BLaER1 treated with 17β-estradiol and CSF1 and Interleukin-3, amounts not matched to agents 10 nM and 100 nM (cell line): ENCODE data around the gene SERPINB13.
A peak's percentile ranks its signal among the peaks of the same experiment; 100 is the strongest.
"Not testable (repeated sequence)": the region's sequence is repeated elsewhere in the genome, so short reads cannot be mapped to it uniquely, and the experiment has no call there.

Experiments used
- H3K27ac ChIP-seq, 11 experiments: shearing (Covaris generic); formaldehyde crosslinking; 2 replicates each; pipeline ENCODE4 v1.8.1; 2022
- H3K27me3 ChIP-seq, 11 experiments: shearing (Covaris generic); formaldehyde crosslinking; 2 replicates each; pipeline ENCODE4 v1.8.1; 2022
- H3K36me3 ChIP-seq, 11 experiments: shearing (Covaris generic); formaldehyde crosslinking; 2 replicates each; pipeline ENCODE4 v1.8.1; 2022
- H3K4me1 ChIP-seq, 10 experiments: shearing (Covaris generic); formaldehyde crosslinking; 2 replicates each; pipeline ENCODE4 v1.8.1; 2022
- H3K4me2 ChIP-seq, 11 experiments: shearing (Covaris generic); formaldehyde crosslinking; 2 replicates each; pipeline ENCODE4 v1.8.1; 2022
- H3K4me3 ChIP-seq, 10 experiments: shearing (Covaris generic); formaldehyde crosslinking; 2 replicates each; pipeline ENCODE4 v1.8.1; 2022
- H3K9ac ChIP-seq, 11 experiments: shearing (Covaris generic); formaldehyde crosslinking; 2 replicates each; pipeline ENCODE4 v1.8.1; 2022
- H3K9me3 ChIP-seq, 11 experiments: shearing (Covaris generic); formaldehyde crosslinking; replicated peaks in 1 of 11; 2 replicates each; pipeline ENCODE4 v1.8.1; 2022
- H4K20me1 ChIP-seq, 11 experiments: shearing (Covaris generic); formaldehyde crosslinking; 2 replicates each; pipeline ENCODE4 v1.8.1; 2022
- Cebpa-rat ChIP-seq, 11 experiments: shearing (Covaris generic); IDR thresholded peaks; 2 replicates each; pipeline ENCODE4 v1.8.1; 2022

Gene SERPINB13

GRCh38 chr18:63626431-63626830 lies 39.3 kb downstream of the SERPINB13 start:
- Histone ChIP-seq H3K4me1 (no peaks in the 10 kb centered on the region), H3K27ac (no peak overlapping the region), H3K9ac (no peak overlapping the region), H3K36me3 (peaks cover 0 to 7% (median 0%) of the 10 kb centered on the region in 11 experiments; a peak in 2 of 22 replicates), H3K4me3 (no peak overlapping the region), H3K4me2 (no peak overlapping the region), H3K27me3 (no peaks in the 10 kb centered on the region), H4K20me1 (no peaks in the 10 kb centered on the region), H3K9me3 (peaks cover 50 to 72% (median 61%) of the 10 kb centered on the region in 11 experiments)
- no peak for TF ChIP-seq Cebpa-rat (IDR thresholded peaks at IDR 0.05)

- Histone ChIP-seq H3K27me3 (no peaks in the 10 kb centered on the region), H4K20me1 (no peaks in the 10 kb centered on the region), H3K36me3 (peaks cover 0 to 7% (median 0%) of the 10 kb centered on the region in 11 experiments; a peak in 2 of 22 replicates), H3K4me1 (no peaks in the 10 kb centered on the region), H3K4me3 (no peak overlapping the region), H3K9ac (no peak overlapping the region), H3K27ac (no peak overlapping the region), H3K9me3 (peaks cover 45 to 59% (median 53%) of the 10 kb centered on the region in 11 experiments), H3K4me2 (no peak overlapping the region)
- no peak for TF ChIP-seq Cebpa-rat (IDR thresholded peaks at IDR 0.05)
Measured at GRCh38 chr18:63627819-63628218, 40.7 kb downstream of the SERPINB13 start.

GRCh38 chr18:63637703-63638102 lies 50.6 kb downstream of the SERPINB13 start:
- no peaks in the 10 kb centered on the region; a peak in 1 of 20 replicates for H3K4me1 ChIP-seq
- H3K27ac ChIP-seq = no peak overlapping the region
- H3K36me3 ChIP-seq = no peaks in the 10 kb centered on the region
- no peak for TF ChIP-seq Cebpa-rat (IDR thresholded peaks at IDR 0.05)
- no peaks in the 10 kb centered on the region for H4K20me1 ChIP-seq
- H3K4me2 ChIP-seq = no peak overlapping the region
- no peak overlapping the region for H3K9ac ChIP-seq
- no peak overlapping the region for H3K4me3 ChIP-seq
- H3K9me3 ChIP-seq = no peaks in the 10 kb centered on the region; a peak in 1 of 22 replicates
- no peaks in the 10 kb centered on the region for H3K27me3 ChIP-seq

- H3K4me2 ChIP-seq = peak overlapping the region in 1 of 11 experiments; percentile 16; a peak in 1 of 22 replicates
- not testable (repeated sequence) for H3K4me1 ChIP-seq, H3K9me3 ChIP-seq, H3K36me3 ChIP-seq, H3K9ac ChIP-seq, H4K20me1 ChIP-seq, H3K4me3 ChIP-seq, H3K27ac ChIP-seq, H3K27me3 ChIP-seq
Measured at GRCh38 chr18:63641157-63641680, 54.1 kb downstream of the SERPINB13 start.

- H3K27me3 ChIP-seq, H3K9me3 ChIP-seq, H3K27ac ChIP-seq, H3K4me1 ChIP-seq, H3K36me3 ChIP-seq, H3K4me3 ChIP-seq, H3K9ac ChIP-seq, H3K4me2 ChIP-seq, H4K20me1 ChIP-seq: not testable (repeated sequence)
Measured at GRCh38 chr18:63642668-63643356, 55.7 kb downstream of the SERPINB13 start.

- not testable (repeated sequence) for H3K4me2 ChIP-seq, H3K4me3 ChIP-seq, H4K20me1 ChIP-seq, H3K36me3 ChIP-seq, H3K27ac ChIP-seq, H3K27me3 ChIP-seq, H3K4me1 ChIP-seq, H3K9ac ChIP-seq, H3K9me3 ChIP-seq
Measured at GRCh38 chr18:63644142-63644541, 57.0 kb downstream of the SERPINB13 start, which contains the start of gene SERPINB4. Gene SERPINB4, minus strand, starts transcription at chr18:63644256. Its CDS starts 679 bp downstream, at chr18:63643577.

GRCh38 chr18:63644694-63645093 lies 57.6 kb downstream of the SERPINB13 start:
- not testable (repeated sequence) for H3K9ac ChIP-seq, H3K27me3 ChIP-seq, H3K36me3 ChIP-seq, H4K20me1 ChIP-seq, H3K4me2 ChIP-seq, H3K27ac ChIP-seq, H3K4me1 ChIP-seq, H3K9me3 ChIP-seq, H3K4me3 ChIP-seq

- Histone ChIP-seq H3K27ac (no peak overlapping the region), H3K36me3 (no peaks in the 10 kb centered on the region), H3K4me1 (no peaks in the 10 kb centered on the region), H3K4me3 (no peak overlapping the region), H3K9ac (no peak overlapping the region), H3K9me3 (no peaks in the 10 kb centered on the region), H4K20me1 (no peaks in the 10 kb centered on the region), H3K27me3 (no peaks in the 10 kb centered on the region), H3K4me2 (no peak overlapping the region)
- no peak for TF ChIP-seq Cebpa-rat (IDR thresholded peaks at IDR 0.05)
Measured at GRCh38 chr18:63646936-63647335, 59.8 kb downstream of the SERPINB13 start.

- no peaks in the 10 kb centered on the region for H3K9me3 ChIP-seq
- no peak overlapping the region for H3K27ac ChIP-seq
- H3K9ac ChIP-seq = no peak overlapping the region
- TF ChIP-seq Cebpa-rat (IDR thresholded peaks at IDR 0.05) = no peak
- H3K36me3 ChIP-seq = no peaks in the 10 kb centered on the region
- no peaks in the 10 kb centered on the region for H3K4me1 ChIP-seq
- no peak overlapping the region for H3K4me2 ChIP-seq
- no peaks in the 10 kb centered on the region for H3K27me3 ChIP-seq
- no peaks in the 10 kb centered on the region for H4K20me1 ChIP-seq
- H3K4me3 ChIP-seq = no peak overlapping the region
Measured at GRCh38 chr18:63648241-63648640, 61.1 kb downstream of the SERPINB13 start.
